Kidney epithelial cell (primary cell): ENCODE results near the gene ANKS1B. TPM values are rescaled to one million over a fixed set of nuclear protein-coding genes. Genes with fewer than 3 reads are reported as not detected.
"Not testable (repeated sequence)": the region's sequence is repeated elsewhere in the genome, so short reads cannot be mapped to it uniquely, and the experiment has no call there.

Experiments used
- DNase-seq: peaks from one replicate; pipeline ENCODE4 v3.0.0-alpha.2; 2010; ENCODE audit warnings: low read depth
- H3K27me3 ChIP-seq: 2 replicates; pipeline ENCODE4 v1.6.0; 2011; ENCODE audit warnings: low read length; ENCODE audit not compliant: control insufficient read depth, insufficient read depth
- H3K36me3 ChIP-seq: 2 replicates; pipeline ENCODE4 v1.5.1; 2011; ENCODE audit warnings: low read length; ENCODE audit not compliant: control insufficient read depth, insufficient read depth
- H3K4me3 ChIP-seq: 2 replicates; pipeline ENCODE4 v1.5.1; 2011; ENCODE audit warnings: low read depth, mild to moderate bottlenecking, control low read depth, low read length
- total RNA-seq: library from RNA; depleted of rRNA; stranded (reverse); fragments of >200 nt; gene quantifications from 2 replicates; pipeline ENCODE4 v1.2.3, GENCODE V29; 2015
- TF ChIP-seq, protein P1 (sequence below): IDR thresholded peaks from 2 replicates; pipeline ENCODE4 v1.5.1; 2011; ENCODE audit warnings: mild to moderate bottlenecking, moderate library complexity, low read length, control low read depth, inconsistent platforms; ENCODE audit not compliant: insufficient read depth, poor library complexity, severe bottlenecking

The ANKS1B gene
- total RNA-seq, 1 donor from 2014 or later, result 0.13 TPM

DNA sequence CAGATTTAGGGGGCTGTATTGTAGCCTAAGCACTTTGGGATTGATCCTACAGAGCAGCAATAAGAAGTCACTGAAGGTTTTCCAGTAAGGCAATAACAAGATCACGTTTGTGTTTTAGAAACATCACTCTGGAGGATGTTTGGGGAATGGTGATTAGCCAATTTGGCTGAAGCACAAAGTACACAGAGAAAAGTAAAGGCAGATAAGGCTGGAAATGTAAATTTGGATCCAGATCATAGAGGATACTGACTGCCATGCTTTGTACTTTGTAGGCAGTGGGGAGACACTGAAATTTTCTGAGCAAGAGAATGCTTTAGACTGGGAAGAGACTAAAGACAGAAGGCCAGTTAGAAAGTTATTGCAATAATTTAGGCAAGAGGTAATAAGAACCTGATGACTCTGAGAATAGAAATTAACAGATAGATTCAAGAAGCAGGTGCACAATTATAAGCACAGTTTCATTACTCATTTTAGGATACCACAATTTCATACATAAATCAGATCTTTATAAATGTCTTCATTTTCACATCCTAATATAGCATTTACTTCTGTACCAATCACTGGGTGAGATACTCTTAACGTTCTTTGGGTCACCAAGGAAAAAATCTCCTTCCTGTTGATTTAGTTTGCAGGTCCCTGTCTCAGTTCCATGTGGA lies 651.7 kb downstream of the ANKS1B start:
- H3K36me3 ChIP-seq, result no peaks in the 10 kb centered on the region
- TF ChIP-seq, protein P1, sequence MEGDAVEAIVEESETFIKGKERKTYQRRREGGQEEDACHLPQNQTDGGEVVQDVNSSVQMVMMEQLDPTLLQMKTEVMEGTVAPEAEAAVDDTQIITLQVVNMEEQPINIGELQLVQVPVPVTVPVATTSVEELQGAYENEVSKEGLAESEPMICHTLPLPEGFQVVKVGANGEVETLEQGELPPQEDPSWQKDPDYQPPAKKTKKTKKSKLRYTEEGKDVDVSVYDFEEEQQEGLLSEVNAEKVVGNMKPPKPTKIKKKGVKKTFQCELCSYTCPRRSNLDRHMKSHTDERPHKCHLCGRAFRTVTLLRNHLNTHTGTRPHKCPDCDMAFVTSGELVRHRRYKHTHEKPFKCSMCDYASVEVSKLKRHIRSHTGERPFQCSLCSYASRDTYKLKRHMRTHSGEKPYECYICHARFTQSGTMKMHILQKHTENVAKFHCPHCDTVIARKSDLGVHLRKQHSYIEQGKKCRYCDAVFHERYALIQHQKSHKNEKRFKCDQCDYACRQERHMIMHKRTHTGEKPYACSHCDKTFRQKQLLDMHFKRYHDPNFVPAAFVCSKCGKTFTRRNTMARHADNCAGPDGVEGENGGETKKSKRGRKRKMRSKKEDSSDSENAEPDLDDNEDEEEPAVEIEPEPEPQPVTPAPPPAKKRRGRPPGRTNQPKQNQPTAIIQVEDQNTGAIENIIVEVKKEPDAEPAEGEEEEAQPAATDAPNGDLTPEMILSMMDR, result no peak

DNA sequence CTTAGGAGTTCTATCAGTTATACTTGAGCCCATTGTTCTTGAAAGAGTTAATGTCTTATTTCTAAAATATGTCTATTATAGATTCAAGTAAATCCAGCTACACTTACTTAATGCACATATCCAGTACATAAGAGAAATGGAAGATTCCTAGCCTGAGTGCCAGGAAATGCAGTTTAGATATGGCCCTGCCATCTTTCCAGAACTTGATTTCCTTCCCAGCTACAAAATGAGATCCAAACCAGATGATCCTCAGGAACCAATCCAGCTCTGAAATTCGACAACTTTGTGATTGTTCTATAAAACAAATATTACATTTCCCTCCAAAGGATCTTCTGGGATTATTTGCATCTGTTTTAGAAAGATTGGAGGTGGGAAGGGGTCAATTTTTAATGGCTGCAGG lies 654.5 kb downstream of the ANKS1B start:
- H3K36me3 ChIP-seq, result no peaks in the 10 kb centered on the region
- no peak overlapping the region for H3K4me3 ChIP-seq
- H3K27me3 ChIP-seq, result no peaks in the 10 kb centered on the region
- TF ChIP-seq, protein P1, result no peak
- no peak for DNase-seq

More for the DNA sequence above, 651.7 kb downstream of the ANKS1B start:
- no peak for DNase-seq
- Histone ChIP-seq H3K27me3 (no peaks in the 10 kb centered on the region), H3K4me3 (no peak overlapping the region)

DNA sequence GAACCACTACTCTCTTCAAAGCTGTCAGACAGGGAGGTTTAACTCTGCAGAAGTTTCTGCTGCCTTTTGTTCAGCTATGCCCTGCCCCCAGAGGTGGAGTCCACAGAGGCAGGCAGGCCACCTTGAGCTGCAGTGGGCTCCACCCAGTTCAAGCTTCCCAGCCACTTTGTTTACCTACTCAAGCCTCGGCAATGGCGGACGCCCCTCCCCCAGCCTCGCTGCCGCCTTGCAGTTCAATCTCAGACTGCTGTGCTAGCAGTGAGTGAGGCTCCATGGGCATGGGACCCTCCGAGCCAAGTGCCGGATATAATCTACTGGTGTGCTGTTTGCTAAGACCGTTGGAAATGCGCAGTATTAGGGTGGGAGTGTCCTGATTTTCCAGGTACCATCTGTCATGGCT lies 663.5 kb downstream of the ANKS1B start:
- not testable (repeated sequence) for H3K4me3 ChIP-seq, H3K36me3 ChIP-seq, DNase-seq, H3K27me3 ChIP-seq

DNA sequence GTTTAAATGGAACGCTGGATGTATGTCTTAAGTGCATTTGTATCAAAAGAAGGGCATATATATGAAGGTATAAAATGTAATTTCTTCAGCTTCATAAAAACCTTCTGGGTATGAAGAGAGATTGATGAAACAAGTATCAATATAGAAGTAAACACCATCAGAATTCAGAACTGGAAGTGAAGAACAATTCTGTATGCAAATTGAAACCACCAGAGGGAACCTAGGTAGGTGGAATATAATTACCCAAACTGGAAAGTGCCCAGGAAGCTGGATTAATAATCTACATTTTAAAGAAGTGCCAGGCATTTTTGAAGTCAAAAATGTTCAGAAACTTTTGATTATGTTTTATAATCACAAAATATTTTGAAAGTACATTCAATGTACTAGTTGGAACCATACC lies 673.4 kb downstream of the ANKS1B start:
- no peaks in the 10 kb centered on the region for H3K27me3 ChIP-seq
- H3K4me3 ChIP-seq, result no peak overlapping the region
- TF ChIP-seq, protein P1, result no peak

DNA sequence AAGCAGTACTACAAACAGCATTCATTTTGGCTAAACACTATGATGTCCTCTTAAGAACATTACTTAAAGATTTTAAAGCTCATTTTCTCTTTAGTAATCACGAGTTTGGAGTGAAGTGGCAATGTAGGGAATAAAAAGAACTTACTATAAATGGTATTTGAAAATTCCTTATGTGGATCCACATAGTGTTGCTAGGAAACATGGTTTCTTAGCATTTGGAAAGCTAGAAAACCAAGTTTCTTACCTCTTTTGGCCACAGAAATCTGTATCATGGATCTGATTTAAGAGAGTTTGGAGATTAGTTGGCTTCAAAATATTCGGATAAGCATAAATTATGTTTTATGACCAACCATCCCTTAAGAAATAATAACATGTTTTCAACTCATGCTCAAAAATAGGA lies 674.9 kb downstream of the ANKS1B start:
- H3K27me3 ChIP-seq, result no peaks in the 10 kb centered on the region
- no peaks in the 10 kb centered on the region for H3K36me3 ChIP-seq
- H3K4me3 ChIP-seq, result no peak overlapping the region
- TF ChIP-seq, protein P1, result no peak
- DNase-seq, result no peak

More for the DNA sequence above, 673.4 kb downstream of the ANKS1B start:
- no peak for DNase-seq
- no peaks in the 10 kb centered on the region for H3K36me3 ChIP-seq

- H3K36me3 ChIP-seq, result no peaks in the 10 kb centered on the region
- no peak overlapping the region for H3K4me3 ChIP-seq
- TF ChIP-seq, protein P1, result no peak
- no peaks in the 10 kb centered on the region for H3K27me3 ChIP-seq
- DNase-seq, result no peak
Measured at GRCh38 chr12:99302874-99303273, 681.9 kb downstream of the ANKS1B start.
